Activated naive CD8-positive, alpha-beta T cell treated with anti-CD3 and anti-CD28 coated beads, Interleukin-2, amount 10 ng/mL, durations not matched to agents 7 days and 5 days (primary cell): ENCODE measurements around the gene GNG12. TPM values are rescaled to one million over a fixed set of nuclear protein-coding genes. Genes with fewer than 3 reads are reported as not detected.
A peak's percentile ranks its signal among the peaks of the same experiment; 100 is the strongest.

Source experiments
- ATAC-seq: fragments of 150-1000 bp; cut with Tn5 transposase; one replicate; pipeline ENCODE4 v1.10.0; 2021; ENCODE audit warnings: low read depth, moderate library complexity
- POLR2A ChIA-PET: fragments of 350-600 bp; sonication (Branson Sonifier 250); formaldehyde crosslinking; loops from one replicate; lab custom pipeline; 2021; ENCODE audit warnings: antibody characterized with exemption; lab: Charles Lee
- DNase-seq: peaks from one replicate; pipeline ENCODE4 v3.0.0; 2021
- H3K27ac Mint-ChIP-seq: one replicate; pipeline ENCODE4 v1.8.0; 2022; ENCODE audit warnings: mild to moderate bottlenecking, mixed read lengths
- H3K27me3 Mint-ChIP-seq: one replicate; pipeline ENCODE4 v1.8.0; 2022; ENCODE audit warnings: mild to moderate bottlenecking, moderate library complexity, mixed read lengths
- H3K36me3 Mint-ChIP-seq: one replicate; pipeline ENCODE4 v1.8.0; 2021; ENCODE audit warnings: mild to moderate bottlenecking, mixed read lengths
- H3K4me1 Mint-ChIP-seq: one replicate; pipeline ENCODE4 v1.8.0; 2021; ENCODE audit warnings: mixed read lengths
- H3K4me3 Mint-ChIP-seq: one replicate; pipeline ENCODE4 v1.8.0; 2022; ENCODE audit warnings: mild to moderate bottlenecking, moderate library complexity, mixed read lengths
- H3K9me3 Mint-ChIP-seq: one replicate; pipeline ENCODE4 v1.8.0; 2021; ENCODE audit warnings: mixed read lengths
- total RNA-seq, 2 experiments: library from RNA; stranded (reverse); gene quantifications; one replicate each; pipeline ENCODE4 v1.2.3, GENCODE V29; 2021

GNG12 gene
- total RNA-seq = not detected

- POLR2A ChIA-PET = no interaction called here
- peaks cover 23% of the 10 kb centered on the region for H3K4me1 Mint-ChIP-seq
- no peaks in the 10 kb centered on the region for H3K9me3 Mint-ChIP-seq
- peaks cover 75% of the 10 kb centered on the region for H3K27me3 Mint-ChIP-seq
- DNase-seq = peak; percentile 65
- no peaks in the 10 kb centered on the region for H3K36me3 Mint-ChIP-seq
- no peak within 1 kb of the TSS for H3K27ac Mint-ChIP-seq
- ATAC-seq = peak; percentile 82
- peak within 1 kb of the TSS; percentile 73 for H3K4me3 Mint-ChIP-seq
These were observed at the start of gene GNG12 for GRCh38 chr1:67832737-67833601. Gene GNG12 (minus strand): TSS chr1:67833467. CDS start chr1:67707686, 125,781 bp downstream.

GRCh38 chr1:67882196-67882958 lies 49.1 kb upstream of the GNG12 start:
- Mint-ChIP-seq H3K27me3 (peaks cover 7% of the 10 kb centered on the region), H3K27ac (no peak overlapping the region), H3K36me3 (no peaks in the 10 kb centered on the region), H3K4me3 (no peak overlapping the region), H3K4me1 (no peaks in the 10 kb centered on the region), H3K9me3 (no peaks in the 10 kb centered on the region)
- POLR2A ChIA-PET = no interaction called here
- DNase-seq = no peak
- ATAC-seq = no peak

GRCh38 chr1:67880056-67880601 lies 46.9 kb upstream of the GNG12 start:
- no peak overlapping the region for H3K4me3 Mint-ChIP-seq
- H3K27ac Mint-ChIP-seq = no peak overlapping the region
- H3K36me3 Mint-ChIP-seq = no peaks in the 10 kb centered on the region
- POLR2A ChIA-PET = no interaction called here
- DNase-seq = no peak
- peaks cover 1% of the 10 kb centered on the region for H3K9me3 Mint-ChIP-seq
- no peaks in the 10 kb centered on the region for H3K4me1 Mint-ChIP-seq
- ATAC-seq = no peak
- H3K27me3 Mint-ChIP-seq = peaks cover 12% of the 10 kb centered on the region

GRCh38 chr1:67879485-67879884 lies 46.2 kb upstream of the GNG12 start:
- POLR2A ChIA-PET = no interaction called here
- Mint-ChIP-seq H3K36me3 (no peaks in the 10 kb centered on the region), H3K27me3 (peaks cover 12% of the 10 kb centered on the region), H3K27ac (no peak overlapping the region), H3K4me1 (no peaks in the 10 kb centered on the region), H3K4me3 (no peak overlapping the region), H3K9me3 (peaks cover 2% of the 10 kb centered on the region)
- no peak for ATAC-seq
- DNase-seq = no peak

GRCh38 chr1:67874501-67875111 lies 41.3 kb upstream of the GNG12 start:
- peaks cover 24% of the 10 kb centered on the region for H3K27me3 Mint-ChIP-seq
- ATAC-seq (no peak), DNase-seq (no peak)
- POLR2A ChIA-PET = no interaction called here
- H3K4me3 Mint-ChIP-seq = no peak overlapping the region
- H3K4me1 Mint-ChIP-seq = no peaks in the 10 kb centered on the region
- H3K36me3 Mint-ChIP-seq = no peaks in the 10 kb centered on the region
- H3K27ac Mint-ChIP-seq = no peak overlapping the region
- H3K9me3 Mint-ChIP-seq = peaks cover 2% of the 10 kb centered on the region

GRCh38 chr1:67869233-67869632 lies 36.0 kb upstream of the GNG12 start:
- no peaks in the 10 kb centered on the region for H3K36me3 Mint-ChIP-seq
- peaks cover 19% of the 10 kb centered on the region for H3K27me3 Mint-ChIP-seq
- DNase-seq (no peak), ATAC-seq (no peak)
- no peaks in the 10 kb centered on the region for H3K4me1 Mint-ChIP-seq
- no peak overlapping the region for H3K27ac Mint-ChIP-seq
- POLR2A ChIA-PET = no interaction called here
- no peaks in the 10 kb centered on the region for H3K9me3 Mint-ChIP-seq
- no peak overlapping the region for H3K4me3 Mint-ChIP-seq

- Mint-ChIP-seq H3K4me1 (no peaks in the 10 kb centered on the region), H3K36me3 (no peaks in the 10 kb centered on the region), H3K9me3 (no peaks in the 10 kb centered on the region), H3K27me3 (peaks cover 12% of the 10 kb centered on the region), H3K27ac (no peak overlapping the region), H3K4me3 (no peak overlapping the region)
- no peak for ATAC-seq
- POLR2A ChIA-PET = no interaction called here
- no peak for DNase-seq
These were observed 30.4 kb upstream of the GNG12 start for GRCh38 chr1:67863637-67864036.

- H3K4me3 Mint-ChIP-seq = no peak overlapping the region
- DNase-seq (no peak), ATAC-seq (no peak)
- no peaks in the 10 kb centered on the region for H3K4me1 Mint-ChIP-seq
- POLR2A ChIA-PET = no interaction called here
- no peaks in the 10 kb centered on the region for H3K9me3 Mint-ChIP-seq
- H3K27ac Mint-ChIP-seq = no peak overlapping the region
- no peaks in the 10 kb centered on the region for H3K36me3 Mint-ChIP-seq
- peaks cover 12% of the 10 kb centered on the region for H3K27me3 Mint-ChIP-seq
These were observed 29.4 kb upstream of the GNG12 start for GRCh38 chr1:67862685-67863084.

- ATAC-seq = no peak
- Mint-ChIP-seq H3K36me3 (no peaks in the 10 kb centered on the region), H3K27ac (no peak overlapping the region), H3K4me3 (no peak overlapping the region), H3K9me3 (no peaks in the 10 kb centered on the region), H3K27me3 (peaks cover 12% of the 10 kb centered on the region), H3K4me1 (no peaks in the 10 kb centered on the region)
- DNase-seq = no peak
- POLR2A ChIA-PET = no interaction called here
These were observed 28.7 kb upstream of the GNG12 start for GRCh38 chr1:67861856-67862516.

- H3K4me1 Mint-ChIP-seq = no peaks in the 10 kb centered on the region
- peaks cover 13% of the 10 kb centered on the region for H3K27me3 Mint-ChIP-seq
- no peak overlapping the region for H3K27ac Mint-ChIP-seq
- no peak for DNase-seq
- no peak overlapping the region for H3K4me3 Mint-ChIP-seq
- no peak for ATAC-seq
- H3K9me3 Mint-ChIP-seq = no peaks in the 10 kb centered on the region
- POLR2A ChIA-PET = no interaction called here
- H3K36me3 Mint-ChIP-seq = no peaks in the 10 kb centered on the region
These were observed 27.5 kb upstream of the GNG12 start for GRCh38 chr1:67860776-67861175.

- Mint-ChIP-seq H3K36me3 (no peaks in the 10 kb centered on the region), H3K4me3 (no peak overlapping the region), H3K9me3 (no peaks in the 10 kb centered on the region), H3K4me1 (no peaks in the 10 kb centered on the region), H3K27ac (no peak overlapping the region), H3K27me3 (peaks cover 10% of the 10 kb centered on the region)
- POLR2A ChIA-PET = no interaction called here
- DNase-seq (no peak), ATAC-seq (no peak)
These were observed 23.7 kb upstream of the GNG12 start for GRCh38 chr1:67856921-67857320.

GRCh38 chr1:67855961-67856360 lies 22.7 kb upstream of the GNG12 start:
- no peak for ATAC-seq
- Mint-ChIP-seq H3K27ac (no peak overlapping the region), H3K4me3 (no peak overlapping the region), H3K9me3 (no peaks in the 10 kb centered on the region), H3K36me3 (no peaks in the 10 kb centered on the region), H3K27me3 (peaks cover 9% of the 10 kb centered on the region), H3K4me1 (no peaks in the 10 kb centered on the region)
- DNase-seq = no peak
- POLR2A ChIA-PET = no interaction called here

GRCh38 chr1:67855444-67855843 lies 22.2 kb upstream of the GNG12 start:
- Mint-ChIP-seq H3K9me3 (no peaks in the 10 kb centered on the region), H3K27ac (no peak overlapping the region), H3K4me3 (no peak overlapping the region), H3K27me3 (peaks cover 11% of the 10 kb centered on the region), H3K36me3 (no peaks in the 10 kb centered on the region), H3K4me1 (no peaks in the 10 kb centered on the region)
- DNase-seq (no peak), ATAC-seq (no peak)
- POLR2A ChIA-PET = no interaction called here
